ENCODE data around the gene PRR35.

The PRR35 gene

DNA sequence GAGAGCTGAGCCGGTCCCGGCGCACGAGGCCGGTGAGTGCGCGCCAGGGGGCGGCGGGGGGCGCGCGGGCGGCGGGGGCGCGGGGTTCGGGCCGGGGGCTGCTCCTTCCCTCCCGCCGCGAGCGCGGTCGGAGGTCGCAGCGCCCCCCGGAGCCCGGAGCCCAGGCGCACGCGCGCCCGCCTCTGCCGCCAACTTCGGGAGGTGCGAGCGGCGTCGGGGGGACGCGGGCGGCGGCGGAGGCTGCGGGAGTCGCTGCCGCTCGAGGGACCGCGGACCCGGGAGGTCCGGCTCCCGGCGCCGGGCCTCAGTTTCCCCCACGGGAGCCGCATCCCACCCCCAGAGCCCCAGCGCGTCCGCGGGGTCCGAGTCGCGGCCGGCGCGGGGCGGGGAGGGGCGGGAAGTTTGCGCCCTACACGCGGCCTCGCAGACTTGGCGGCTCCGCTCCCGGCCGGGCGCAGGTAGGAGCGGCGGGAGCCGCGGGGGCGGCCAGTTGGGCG, at the start of gene PRR35:
TSS of gene PRR35 (plus strand) at position 191 of the 497 bp plus-strand sequence. CDS start 2,901 bp downstream, outside the sequence.
- DNase-seq = no peak

DNA sequence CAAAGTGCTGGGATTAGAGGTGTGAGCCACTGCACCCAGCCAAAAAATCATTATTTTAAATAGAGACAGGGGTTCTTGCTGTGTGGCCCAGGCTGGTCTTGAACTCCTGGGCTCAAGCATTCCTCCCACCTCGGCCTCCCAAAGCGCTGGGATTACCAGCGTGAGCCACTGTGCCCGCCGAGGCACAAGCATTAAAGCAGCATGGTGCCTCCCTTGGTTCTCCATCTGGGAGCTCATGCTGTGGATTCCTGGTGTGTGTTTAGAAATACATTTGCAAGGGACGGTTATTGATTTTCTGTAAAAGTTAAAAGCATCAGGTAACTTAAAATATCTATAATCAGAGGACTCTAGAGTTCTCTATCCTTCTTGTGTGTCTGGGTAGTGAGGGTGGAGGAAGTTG, 47.4 kb upstream of the PRR35 start:
- no peak for DNase-seq

DNA sequence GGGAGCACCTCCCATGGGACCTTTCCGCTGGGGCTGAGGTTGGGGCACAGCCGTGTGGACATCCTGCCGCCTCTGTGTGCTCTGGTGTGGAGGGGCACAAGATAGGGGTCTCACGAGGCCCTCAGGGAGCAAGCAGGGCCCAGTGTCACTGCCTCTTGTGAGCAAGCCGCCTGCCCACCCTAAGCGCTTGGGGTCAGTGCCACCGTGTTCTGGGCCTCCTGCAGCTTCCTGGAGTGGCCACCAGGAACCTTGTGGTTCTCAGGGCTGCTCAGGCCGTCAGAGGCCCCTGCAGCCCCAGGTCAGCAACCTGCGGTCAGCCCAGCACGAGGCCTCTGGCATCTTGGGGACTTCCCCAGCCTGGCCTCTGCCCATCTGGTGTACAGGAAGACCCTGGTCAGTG, 46.2 kb upstream of the PRR35 start:
- DNase-seq = no peak

DNA sequence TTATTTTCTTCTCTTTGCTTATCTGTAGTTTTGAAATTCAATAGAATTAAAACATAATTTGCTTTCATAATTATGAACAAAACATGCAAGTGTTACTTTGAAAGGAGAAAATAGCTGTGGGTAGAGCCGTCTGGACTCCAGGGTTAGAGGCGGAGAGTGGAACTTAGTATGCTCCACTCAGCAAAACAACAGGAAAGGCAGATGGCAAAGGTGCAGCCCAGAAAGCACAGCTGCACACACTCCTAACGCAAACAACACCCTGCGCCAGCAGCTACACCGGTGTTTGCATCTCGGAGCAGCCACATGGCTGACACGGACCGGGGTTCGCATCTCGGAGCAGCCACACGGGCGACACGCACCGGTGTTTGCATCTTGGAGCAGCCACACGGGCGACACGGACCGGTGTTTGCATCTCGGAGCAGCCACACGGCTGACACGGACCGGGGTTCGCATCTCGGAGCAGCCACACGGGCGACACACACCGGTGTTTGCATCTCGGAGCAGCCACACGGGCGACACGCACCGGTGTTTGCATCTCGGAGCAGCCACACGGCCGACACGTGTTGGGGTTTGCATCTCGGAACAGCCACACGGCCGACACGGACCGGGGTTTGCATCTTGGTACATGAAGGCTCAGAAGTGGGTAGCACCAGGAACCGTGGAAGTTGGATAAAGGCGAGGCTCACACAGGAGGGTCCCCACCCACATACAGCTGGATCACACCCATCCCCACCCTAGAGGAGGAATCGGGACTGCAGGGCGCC, 44.8 kb upstream of the PRR35 start:
- DNase-seq = no peak

DNA sequence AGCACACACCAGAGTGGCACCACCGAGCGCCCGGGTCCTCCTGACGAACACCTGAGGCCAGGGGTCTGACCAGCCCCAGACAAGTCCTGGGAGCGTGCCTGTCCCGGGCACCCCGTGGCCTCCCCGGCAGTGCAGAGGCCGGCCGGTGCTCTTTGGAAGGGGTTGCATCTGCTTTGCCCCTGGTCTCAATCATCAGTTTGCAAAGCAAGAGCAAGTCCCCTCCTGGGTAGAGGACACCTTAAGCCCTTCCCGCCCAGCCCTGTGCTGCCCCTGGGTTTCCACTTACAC, 44.3 kb upstream of the PRR35 start:
- DNase-seq = no peak

DNA sequence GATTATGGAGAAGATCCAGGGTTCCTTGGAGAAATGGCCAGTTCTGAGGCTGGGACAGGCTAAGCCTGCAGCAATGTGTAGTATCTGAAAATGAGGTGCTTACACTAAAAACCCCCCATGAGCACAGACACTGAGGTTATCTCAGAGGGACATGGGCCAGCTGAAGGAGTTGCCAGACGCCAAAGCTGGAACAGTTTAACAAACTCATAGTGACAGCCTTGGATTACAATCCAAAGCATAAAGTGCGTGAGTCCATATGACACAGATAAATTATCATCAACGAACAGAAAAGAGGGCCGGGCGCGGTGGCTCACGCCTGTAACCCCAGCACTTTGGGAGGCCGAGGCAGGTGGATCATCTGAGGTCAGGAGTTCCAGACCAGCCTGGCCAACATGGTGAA, 43.9 kb upstream of the PRR35 start:
- no peak for DNase-seq

DNA sequence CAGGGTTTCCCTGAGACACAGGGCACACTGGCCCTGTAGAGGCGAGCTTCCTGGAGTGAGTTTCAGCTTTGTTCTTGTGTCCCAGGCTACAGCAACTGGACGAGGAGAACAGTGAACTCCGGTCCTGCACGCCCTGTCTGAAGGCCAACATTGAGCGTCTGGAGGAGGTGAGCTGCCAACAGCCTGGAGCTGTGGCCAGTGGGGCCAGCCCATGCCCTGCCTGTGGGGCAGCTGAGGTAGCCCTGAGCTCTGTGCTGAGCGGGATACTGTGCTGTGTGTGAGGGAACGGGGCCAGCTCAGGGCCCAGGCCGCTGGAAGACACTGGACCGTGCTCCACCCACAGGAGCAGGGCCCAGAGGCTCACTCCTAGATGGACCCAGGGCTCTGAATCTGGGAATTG, 41.3 kb upstream of the PRR35 start:
- no peak for DNase-seq

DNA sequence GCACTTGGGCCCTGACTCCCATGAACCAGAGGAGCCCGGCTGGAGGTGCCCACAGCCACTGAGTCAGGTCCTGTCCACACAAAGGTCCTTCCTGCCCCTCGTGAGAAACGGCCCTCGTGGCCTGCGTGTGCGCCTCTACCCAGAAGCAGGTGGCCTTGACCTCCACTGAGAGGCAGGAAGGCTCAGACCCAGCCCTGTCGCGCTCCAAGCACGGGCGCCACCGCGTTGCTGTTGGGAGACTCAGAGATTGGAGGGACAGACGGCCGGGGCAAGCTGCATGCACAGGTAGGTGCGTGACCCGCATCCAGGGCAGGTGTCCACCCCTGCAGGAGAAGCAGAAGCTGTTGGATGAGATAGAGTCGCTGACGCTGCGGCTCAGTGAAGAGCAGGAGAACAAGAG, 40.8 kb upstream of the PRR35 start:
- no peak for DNase-seq

DNA sequence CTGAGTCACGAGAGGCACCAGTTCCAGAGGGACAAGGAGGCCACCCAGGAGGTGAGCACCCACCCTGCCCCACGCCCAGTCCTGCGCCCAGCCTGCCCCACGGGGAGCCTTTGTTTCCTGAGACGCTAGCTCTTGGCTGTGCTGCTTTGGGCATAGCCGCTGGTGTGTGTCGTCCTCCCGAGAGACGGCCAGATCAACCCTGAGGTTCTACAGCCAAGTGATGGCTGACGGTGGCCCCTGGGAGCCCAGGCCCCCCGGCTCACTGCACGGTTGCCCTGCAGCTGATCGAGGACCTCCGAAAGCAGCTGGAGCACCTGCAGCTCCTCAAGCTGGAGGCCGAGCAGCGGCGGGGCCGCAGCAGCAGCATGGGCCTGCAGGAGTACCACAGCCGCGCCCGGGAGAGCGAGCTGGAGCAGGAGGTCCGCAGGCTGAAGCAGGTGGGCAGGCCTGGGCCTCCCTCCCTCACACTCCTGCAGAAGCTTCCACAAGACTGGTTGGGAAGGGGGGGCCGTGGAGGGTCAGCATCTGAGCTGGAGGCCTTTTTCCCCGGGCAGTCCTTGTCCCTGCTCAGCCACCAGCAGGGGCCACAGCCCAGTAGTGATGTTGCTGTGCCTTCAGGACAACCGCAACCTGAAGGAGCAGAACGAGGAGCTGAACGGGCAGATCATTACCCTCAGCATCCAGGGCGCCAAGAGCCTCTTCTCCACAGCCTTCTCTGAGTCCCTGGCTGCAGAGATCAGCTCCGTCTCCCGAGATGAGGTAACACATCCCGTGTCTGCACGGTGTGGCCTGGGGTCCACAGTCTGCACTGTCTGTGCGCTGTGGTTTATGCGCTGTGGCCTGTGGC, 40.1 kb upstream of the PRR35 start:
- no peak for DNase-seq

DNA sequence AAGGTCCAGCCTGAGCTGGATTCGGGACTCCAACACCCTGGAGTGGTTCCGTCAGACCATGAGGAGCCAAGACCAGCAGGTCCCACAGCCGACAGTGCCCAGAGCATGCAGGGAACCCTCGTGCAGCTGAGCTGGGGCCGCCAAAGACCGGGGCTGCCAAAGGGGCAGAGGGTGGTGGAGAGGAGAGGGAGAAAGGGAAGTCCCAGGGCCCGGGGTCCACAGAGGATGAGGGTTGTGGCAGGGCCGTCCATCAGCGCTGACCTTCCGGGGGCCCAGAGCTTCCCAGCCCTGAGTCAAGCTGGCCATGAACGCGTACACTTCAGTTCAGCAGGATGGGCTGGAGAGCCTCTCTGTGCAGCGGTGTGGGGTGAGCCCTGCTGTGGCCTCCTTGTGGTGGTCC, 39.3 kb upstream of the PRR35 start:
- DNase-seq = no peak

DNA sequence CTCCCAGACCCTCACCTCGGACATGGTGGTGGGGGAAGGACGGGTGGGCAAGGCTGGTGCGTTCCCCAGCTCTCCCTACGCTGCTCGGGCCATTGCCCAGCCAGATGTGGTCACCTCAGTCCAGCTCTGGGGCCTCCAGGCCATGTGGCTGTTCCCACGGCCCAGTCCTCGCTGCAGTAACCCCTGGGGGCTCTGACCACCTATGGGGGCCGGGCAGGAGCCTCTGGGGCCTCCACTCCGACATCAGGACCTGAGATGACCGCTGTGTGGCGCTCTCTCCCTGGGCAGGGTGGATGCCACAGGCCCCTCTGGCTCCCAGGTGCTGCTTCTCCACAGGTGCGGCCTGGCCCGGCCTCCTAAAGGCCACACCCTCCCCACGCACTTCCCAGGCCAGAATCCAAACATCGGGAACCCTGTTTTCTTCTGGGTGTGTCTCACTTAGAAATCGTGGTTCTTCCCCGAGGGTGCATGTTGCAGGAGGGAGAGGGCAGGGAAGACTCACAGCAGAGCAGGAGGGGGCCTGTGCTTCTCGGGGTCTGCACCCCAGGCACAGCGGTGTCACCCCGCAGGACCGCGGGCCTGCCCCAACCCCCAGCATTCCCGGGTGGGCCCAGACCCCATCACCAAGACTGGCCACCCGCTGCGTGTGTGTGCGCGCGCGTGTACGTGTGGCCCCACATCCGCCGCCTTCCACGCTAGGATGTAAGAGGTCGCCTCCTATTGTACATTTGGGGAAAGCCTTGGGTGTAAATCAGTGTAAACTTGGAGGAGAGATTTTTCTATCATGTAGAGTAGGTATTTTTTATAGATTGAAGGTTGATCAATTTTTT, 38.6 kb upstream of the PRR35 start:
- no peak for DNase-seq

DNA sequence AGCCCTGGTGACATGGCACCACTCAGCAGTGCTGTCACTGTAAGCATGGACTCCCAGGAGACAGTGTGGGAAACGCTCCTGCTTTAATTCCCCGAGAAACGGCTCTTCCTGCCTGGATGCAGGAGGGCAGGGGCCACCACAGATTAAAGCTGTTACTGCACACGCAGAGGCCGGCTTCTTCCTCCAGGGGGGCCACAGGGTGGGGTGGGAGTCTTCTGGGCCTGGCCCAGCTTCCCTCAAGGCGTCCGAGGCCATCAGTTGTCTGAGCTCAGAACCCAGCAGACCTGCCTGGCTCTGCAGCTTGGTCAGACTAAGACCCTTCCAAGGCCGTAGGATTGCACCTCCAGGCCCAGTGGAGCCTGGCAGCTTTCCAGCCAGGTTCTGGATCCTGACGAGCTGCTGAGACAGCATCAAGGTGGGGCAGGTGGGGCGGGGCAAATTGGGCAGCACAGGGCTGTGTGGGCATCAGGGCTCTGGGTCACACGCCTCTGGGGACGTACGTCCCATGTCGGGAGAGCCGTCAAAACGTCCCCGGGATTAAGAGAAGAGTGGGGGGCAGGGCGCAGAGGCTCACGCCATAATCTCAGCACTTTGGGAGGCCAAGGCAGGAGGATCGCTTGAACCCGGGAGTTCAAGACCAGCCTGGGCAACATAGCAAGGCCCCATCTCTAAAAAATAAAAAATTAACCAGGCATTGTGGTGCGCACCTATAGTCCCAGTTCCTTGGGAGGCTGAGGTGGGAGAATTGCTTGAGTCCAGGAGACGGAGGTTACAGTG, 37.7 kb upstream of the PRR35 start:
- DNase-seq = no peak

DNA sequence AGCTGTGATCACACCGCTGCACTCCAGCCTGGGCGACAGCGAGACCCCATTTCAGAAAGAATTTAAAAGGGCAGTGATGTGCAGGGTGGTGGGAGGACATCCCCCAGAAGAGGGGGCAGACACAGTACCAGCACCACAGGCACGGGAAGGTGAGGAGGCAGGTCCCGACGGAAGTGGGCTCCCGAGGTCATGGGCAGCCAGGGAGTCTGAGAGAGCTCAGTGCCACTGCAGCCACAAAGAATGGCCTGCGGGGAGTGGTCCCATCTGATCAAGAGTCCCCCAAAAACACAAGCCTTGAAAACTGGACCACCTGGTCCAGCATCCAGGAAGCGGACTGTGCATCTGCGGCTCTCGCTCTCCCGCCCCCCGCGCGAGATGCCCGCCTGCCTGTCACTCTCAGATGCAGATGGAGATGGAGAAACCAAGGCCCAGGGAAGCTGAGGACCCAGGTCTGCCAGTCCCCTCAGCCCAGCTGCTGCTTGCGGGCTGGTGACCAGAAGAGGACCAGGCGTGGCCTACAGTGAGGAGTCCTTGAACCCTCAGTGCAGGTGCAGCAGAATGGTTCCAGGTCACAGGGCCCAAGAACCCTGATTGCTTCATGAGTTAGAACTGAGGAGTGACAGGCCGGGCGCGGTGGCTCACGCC, 37.0 kb upstream of the PRR35 start:
- DNase-seq = no peak

DNA sequence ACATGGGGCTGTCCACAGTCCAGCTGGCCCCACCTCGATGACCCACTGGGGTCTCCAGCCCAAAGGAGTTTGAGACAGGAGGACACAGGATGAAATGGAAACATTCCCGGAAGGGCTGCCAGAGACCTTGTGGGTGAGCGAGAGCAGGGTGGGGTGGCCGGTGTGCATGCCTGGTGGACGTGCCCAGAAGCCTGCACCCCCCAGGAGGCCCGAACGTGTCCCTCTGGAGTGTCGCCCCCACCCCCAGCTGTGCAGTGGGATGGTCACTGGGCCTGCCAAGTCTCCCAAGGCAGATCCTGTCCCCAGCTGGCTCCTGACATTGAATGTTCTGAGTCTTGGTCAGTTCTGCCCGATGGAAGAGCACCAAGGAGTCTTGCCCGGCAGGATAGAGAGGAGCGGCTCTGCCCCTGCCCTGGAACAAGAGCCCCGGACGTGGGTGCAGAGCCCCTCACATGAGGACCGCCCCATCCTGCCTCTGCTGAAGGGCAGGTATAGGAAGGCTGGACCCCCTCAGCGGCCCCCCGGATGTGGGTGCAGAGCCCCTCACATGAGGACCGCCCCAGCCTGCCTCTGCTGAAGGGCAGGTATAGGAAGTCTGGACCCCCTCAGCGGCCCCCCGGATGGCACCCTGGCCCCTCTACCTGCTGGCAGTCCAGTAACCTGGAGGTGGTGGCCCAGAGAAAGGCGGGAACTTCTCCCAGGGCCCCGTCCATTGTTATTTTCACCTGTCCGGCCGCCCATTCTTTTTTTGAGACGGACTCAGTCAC, 35.7 kb upstream of the PRR35 start:
- no peak for DNase-seq

DNA sequence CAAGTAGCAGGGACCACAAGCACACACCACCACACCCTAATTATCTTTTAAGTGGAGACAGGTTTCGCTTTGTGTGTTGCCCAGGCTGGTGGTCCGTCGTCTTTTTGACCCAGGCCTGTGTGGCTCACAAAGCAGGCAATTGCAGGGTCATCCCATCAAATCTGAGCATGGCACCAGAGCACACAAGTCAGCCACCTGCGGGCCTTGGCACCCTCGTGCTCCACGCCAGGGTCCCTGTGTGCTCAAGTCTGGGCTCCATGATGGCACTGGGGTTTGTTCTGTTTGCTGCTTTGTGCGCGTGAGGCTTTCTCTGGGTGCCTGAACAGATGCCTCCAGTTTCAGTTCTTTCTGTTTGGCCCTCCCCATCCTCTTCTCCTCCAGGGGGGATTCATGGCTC, 35.1 kb upstream of the PRR35 start:
- DNase-seq = no peak

DNA sequence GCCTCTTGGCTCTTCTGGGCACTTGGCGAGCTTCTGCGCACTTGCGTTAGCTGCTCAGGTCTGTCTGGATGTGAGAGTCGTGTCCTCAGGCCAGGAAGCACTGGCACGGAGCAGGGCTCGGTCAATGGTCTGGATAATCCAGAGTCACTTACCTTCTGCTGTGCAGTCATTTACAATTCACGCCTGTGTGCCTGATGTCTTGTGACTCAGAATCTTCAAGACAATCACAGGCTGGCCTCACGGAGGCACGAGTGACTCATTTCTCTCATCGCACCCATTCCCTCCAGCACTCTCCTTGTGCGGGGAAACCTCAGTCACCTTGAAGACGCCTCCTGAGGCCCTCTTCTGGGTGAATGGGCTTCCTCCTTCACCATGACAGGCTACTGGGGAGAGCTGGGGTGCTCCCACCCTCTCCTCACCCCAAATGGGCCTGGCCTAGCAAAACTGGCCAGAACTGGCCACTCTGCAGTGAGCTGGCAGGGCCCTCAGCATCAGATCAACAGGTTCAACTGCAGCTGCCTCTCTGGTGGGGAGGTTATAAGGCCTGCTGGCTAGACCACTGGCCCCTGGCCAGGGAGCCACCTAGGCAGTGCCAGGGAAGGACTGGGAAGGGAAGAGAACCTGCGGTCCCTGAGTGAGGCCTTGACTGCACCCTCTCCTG, 34.5 kb upstream of the PRR35 start:
- no peak for DNase-seq

DNA sequence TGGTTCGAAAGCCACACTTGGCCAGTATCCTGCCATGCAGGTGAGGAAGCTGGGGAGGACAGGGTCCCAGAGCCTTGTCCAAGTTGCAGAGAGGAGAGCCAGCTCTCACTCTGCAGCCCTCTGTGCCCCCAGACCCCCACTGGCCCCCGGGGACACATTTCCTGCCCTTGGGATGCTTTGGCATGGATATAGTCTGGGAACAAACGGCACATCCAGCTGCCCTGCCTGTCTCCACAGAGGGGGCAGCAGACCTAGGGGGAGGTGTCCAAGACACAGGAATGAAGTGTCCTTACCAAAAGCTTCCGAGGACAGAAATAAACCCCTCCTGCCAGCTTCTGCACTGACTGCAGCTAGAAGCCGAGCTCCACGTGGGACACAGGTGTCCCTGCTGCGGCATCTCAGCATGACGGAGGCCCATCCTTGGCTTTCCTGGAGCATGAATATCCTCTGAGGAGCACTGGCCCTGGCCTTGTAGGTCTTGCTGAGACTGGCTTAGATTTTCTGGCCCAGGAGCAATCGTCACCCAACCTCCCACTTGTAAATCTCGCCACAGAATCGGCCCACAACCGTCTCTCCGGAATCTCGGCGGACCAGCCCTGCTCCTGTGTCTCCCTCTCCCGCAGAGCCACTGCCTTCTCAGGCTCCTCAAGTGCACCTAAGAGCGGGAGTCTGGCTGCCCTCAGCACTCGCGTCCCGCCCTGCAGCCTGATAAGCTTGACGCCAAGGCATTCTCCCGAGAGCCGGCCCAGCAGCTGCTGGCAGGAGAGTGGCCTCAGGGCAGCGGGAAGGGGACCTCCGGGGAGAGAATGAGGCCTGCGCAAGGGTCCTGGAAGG, 33.8 kb upstream of the PRR35 start:
- DNase-seq = no peak

DNA sequence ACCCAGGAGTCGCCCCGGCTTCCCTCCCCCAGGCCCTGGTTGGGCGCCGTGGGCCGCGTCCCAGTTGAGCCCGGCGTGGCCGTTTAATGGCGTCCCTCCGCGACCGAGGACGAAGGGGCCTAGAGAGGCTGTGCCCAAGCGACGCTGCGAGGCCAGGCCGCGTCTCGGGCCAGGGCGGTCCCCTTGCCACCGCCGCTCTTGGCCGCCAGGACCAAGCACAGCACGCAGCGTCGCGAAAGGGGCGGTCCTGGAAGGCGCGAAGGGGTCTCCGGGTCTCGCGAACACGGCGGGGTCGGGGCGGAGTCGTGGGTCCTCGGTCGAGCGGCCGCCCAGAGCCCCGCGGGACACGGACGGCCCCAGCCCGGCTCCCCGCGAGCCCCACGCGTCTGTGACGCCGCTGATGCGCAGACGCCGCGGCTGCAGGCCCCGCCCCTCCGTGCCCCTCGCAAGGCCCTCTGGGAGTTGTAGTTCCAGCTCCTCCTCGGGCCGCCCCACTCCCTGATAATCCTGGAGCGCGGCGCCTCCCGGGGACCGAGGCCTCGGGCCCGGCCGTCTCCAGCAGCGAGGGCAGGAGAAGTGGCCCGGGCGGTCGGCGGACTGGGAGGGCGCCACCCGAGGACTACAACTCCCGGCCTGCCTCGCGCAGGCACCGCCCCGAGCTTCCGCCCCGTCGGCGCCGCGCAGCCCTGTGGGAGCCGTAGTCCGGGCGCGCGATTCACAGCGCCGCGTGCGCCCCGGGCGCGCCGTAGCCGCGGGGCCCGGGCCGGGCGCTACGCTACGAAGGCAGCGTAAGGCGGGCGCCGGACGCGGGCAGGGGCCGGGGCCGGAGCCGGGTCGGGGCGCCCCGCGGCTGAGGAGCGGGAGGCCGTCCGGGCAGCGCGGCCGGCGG, 32.9 kb upstream of the PRR35 start, which contains the start of gene CAPN15:
TSS of gene CAPN15 (plus strand) at position 698 of the 889 bp plus-strand sequence. CDS start 19,127 bp downstream, outside the sequence.
- DNase-seq = peak; percentile 93
